Measurements from ENCODE around the gene RNASEL. TPM values are rescaled to one million over a fixed set of nuclear protein-coding genes. Genes with fewer than 3 reads are reported as not detected.

Gene RNASEL
- total and polyA plus RNA-seq, 2 of the 13 experiments (the other 11 are each of a cell fraction or from before 2014, with no cell fraction given) = 0.05 to 0.20 TPM

GRCh38 chr1:182604175-182605164 lies 15.4 kb upstream of the RNASEL start, which contains the start of gene RGS16:
RGS16 (minus strand) TSS chr1:182604389; CDS start chr1:182604259, 130 bp downstream.
- Histone ChIP-seq H3K4me2 (ENCODE audit: low read depth, low read length) (no peak within 1 kb of the TSS), H4K20me1 (ENCODE audit: insufficient read depth, low read length) (no peaks in the 10 kb centered on the region), H3K4me1 (ENCODE audit: insufficient read depth, low read length) (no peaks in the 10 kb centered on the region), H3K4me3 (replicated peaks in 1 of 3; ENCODE audit: insufficient read depth in 1 of 3, low read depth in 2 of 3, low read length in 3 of 3) (no peak within 1 kb of the TSS), H3K36me3 (replicated peaks in 1 of 2; ENCODE audit: control insufficient read depth in 1 of 2, insufficient read depth in 2 of 2, low read length in 2 of 2) (no peaks in the 10 kb centered on the region), H3K9ac (ENCODE audit: insufficient read depth, low read depth, low read length) (no peak within 1 kb of the TSS), H3K9me3 (ENCODE audit: low read length) (no peaks in the 10 kb centered on the region), H2AFZ (ENCODE audit: low read length) (no peak within 1 kb of the TSS), H3K79me2 (ENCODE audit: insufficient read depth, low read length) (no peaks in the 10 kb centered on the region), H3K27ac (ENCODE audit: extremely low read length, insufficient read depth, low read length) (no peak within 1 kb of the TSS), H3K27me3 (ENCODE audit: control insufficient read depth in 1 of 2, insufficient read depth in 2 of 2, low read length in 2 of 2) (peaks cover 3 to 19% of the 10 kb centered on the region in 2 experiments; a peak in 3 of 5 replicates)
- in situ Hi-C loops (cut with HindIII; ENCODE audit: extremely low pct_ligation_motif_present, low pct_unique_long_range_greater_than_20kb) (loop anchor here (5.0 kb wide), 1 partner anchor 183 kb away; the partner anchor contains the start of gene NPL), intact Hi-C loops (cut with micrococcal nuclease; ENCODE audit: unreplicated experiment) (no loop called here)
- BruUV-seq (replicated peaks) = no TSS peak
- DNase-seq (ENCODE audit: low spot score) (no peak), FAIRE-seq (no peak), ATAC-seq (peak; percentile 47)
- CTCF ChIA-PET (ENCODE audit: low intra/inter-chr PET ratio, low total read pairs) = no interaction called here
- no peak for TF ChIP-seq ZNF710 (CRISPR knock-in tag; IDR thresholded peaks at IDR 0.05; ENCODE audit: borderline replicate concordance)
- TF ChIP-seq, protein P1, sequence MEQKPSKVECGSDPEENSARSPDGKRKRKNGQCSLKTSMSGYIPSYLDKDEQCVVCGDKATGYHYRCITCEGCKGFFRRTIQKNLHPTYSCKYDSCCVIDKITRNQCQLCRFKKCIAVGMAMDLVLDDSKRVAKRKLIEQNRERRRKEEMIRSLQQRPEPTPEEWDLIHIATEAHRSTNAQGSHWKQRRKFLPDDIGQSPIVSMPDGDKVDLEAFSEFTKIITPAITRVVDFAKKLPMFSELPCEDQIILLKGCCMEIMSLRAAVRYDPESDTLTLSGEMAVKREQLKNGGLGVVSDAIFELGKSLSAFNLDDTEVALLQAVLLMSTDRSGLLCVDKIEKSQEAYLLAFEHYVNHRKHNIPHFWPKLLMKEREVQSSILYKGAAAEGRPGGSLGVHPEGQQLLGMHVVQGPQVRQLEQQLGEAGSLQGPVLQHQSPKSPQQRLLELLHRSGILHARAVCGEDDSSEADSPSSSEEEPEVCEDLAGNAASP (CRISPR knock-in tag; IDR thresholded peaks at IDR 0.05; ENCODE audit: borderline replicate concordance) = no peak
- TF ChIP-seq ZFP91 (CRISPR knock-in tag; IDR thresholded peaks at IDR 0.05; ENCODE audit: borderline replicate concordance) = peak; percentile 52
- no peak for TF ChIP-seq KLF6 (CRISPR knock-in tag; IDR thresholded peaks at IDR 0.05)
- peak; percentile 16 for TF ChIP-seq HNRNPLL (IDR thresholded peaks at IDR 0.05; ENCODE audit: low read depth, low read length, poor library complexity, severe bottlenecking)
- no peak for TF ChIP-seq ZSCAN5A (CRISPR knock-in tag; IDR thresholded peaks at IDR 0.05; ENCODE audit: borderline replicate concordance)
- WGBS (ENCODE audit: low lambda C conversion rate) = 49% methylated on average over 22 of the region's 44 CpGs
- POLR2A ChIA-PET = no interaction called here
